HG02623 (cell line): Measurements from ENCODE around the gene HUWE1.

ENCODE experiments used
- ATAC-seq: cut with Tn5 transposase; IDR thresholded peaks from one replicate; pipeline ENCODE4 v1.9.1; 2021; ENCODE audit warnings: moderate library complexity; ENCODE audit not compliant: unreplicated experiment

Gene HUWE1

GRCh38 chrX:53621418-53621986 lies 65.0 kb downstream of the HUWE1 start:
- no peak for ATAC-seq

- ATAC-seq: no peak
Measured at GRCh38 chrX:53616946-53617345, 69.6 kb downstream of the HUWE1 start.

- no peak for ATAC-seq
Measured at GRCh38 chrX:53606456-53606855, 80.1 kb downstream of the HUWE1 start.

DNA sequence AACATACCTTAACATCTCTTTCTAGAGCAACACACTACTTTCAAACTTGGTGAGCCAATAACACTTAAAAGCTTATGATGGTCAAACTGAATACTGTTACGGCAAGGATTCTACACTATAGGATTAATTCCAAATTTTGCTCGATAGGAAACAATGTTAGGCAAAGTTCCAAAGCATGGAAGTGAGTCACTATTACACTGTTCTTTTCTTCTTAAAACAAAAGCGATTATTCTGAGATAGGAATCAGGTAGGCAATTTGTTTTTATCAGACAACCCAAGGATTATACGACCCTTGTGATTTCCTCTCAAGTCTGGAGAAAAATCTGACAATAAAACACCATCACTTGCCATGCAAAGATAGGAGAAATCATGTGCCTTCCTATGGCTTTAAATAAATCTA lies 81.5 kb downstream of the HUWE1 start:
- ATAC-seq: no peak

DNA sequence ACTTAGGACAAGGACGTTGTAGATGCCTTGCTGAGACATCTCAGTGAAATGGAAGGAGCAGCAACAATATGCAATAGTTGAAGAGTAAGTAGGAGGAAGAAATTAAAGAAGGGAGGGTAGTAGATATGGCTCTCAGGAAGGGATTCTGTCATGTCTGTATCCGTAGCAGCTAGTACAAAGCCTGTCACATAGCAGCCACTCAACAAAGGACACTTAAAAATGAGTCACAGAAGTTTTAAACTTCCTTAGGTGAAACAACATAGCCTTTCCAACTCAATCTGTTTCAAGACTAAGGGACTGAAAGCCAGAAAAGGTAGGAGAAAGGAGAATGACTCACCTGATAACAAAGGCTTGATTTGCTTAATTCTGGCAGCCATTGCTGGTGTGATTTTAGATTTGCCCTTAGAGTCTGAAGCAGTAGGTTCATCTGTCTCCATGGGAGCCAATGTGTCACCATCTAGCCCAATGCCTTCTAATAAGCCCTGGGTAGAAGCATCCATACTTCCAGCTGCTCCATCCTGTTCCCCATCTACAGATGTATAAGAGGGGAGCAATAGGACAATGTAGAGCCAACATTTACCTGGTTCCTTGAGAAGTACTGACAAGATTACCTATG lies 86.6 kb downstream of the HUWE1 start:
- ATAC-seq: no peak

DNA sequence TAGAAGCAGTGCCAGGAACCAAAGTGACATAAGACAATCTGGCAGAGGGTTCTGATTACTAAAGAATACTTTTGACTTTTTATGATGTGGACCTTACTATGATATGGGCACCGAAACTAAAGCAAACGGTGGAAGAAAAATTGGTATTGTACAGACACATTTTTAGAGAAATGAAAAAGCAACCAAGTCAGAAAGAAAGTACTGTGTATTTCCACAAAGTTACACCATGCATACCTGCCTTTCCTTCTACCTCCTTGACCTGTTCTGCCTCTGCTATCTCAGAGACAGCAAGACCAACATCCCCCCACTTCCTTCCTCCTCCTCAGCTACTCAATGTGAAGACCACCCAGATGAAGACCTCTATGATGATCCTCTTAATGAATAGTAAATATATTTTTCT lies 88.3 kb downstream of the HUWE1 start:
- ATAC-seq: no peak

- ATAC-seq: no peak
Measured at GRCh38 chrX:53595266-53595810, 91.2 kb downstream of the HUWE1 start.

GRCh38 chrX:53594354-53594753 lies 92.2 kb downstream of the HUWE1 start:
- ATAC-seq: no peak

DNA sequence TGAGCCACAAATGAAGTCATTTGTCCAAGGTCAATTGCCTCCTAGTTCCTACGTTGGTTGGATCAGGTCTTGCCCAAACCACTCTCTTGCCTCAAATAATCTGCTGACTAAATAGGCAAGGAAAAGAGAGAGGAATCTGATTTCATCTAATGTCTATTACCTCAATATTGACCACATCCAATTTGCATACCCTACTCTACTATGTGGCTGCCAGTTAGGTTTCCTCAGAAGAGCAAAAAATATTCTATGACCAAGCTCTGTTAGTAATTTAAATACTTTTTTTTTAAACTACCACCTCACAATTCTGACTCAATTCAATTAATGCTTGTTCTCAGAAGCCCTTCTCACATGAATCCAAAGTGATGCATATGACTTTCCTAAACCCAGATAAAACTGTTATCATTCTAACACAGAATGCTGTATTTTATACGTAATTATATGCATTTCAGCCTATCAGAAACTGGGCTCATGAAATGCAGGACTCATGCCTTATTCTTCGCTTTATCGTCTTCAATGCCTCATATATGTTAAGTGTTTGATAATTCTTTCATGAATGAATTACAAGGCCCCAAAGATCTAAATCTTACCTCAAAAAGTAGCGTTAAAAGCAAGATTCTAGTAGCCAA lies 98.6 kb downstream of the HUWE1 start:
- no peak for ATAC-seq

DNA sequence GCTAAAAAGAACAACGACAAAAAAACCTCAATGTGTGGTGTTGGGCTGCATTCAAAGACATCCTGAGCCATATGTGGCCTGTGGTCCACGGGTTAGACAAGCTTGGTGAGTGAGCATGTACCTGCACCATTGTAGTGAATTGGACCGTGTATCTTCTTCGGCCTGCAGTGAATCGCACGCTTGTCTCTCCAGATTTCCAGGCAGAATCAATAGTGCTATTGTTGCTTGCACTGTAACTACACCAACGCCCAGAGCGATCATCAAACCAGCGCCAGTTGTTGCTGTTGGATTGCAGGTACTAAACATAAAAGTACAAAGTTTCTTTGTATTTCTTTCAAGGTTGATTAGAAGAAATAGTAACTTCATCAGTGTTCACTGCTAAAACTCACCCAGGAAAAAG lies 101.6 kb downstream of the HUWE1 start:
- ATAC-seq: no peak

- no peak for ATAC-seq
Measured at GRCh38 chrX:53583571-53583970, 102.9 kb downstream of the HUWE1 start.

DNA sequence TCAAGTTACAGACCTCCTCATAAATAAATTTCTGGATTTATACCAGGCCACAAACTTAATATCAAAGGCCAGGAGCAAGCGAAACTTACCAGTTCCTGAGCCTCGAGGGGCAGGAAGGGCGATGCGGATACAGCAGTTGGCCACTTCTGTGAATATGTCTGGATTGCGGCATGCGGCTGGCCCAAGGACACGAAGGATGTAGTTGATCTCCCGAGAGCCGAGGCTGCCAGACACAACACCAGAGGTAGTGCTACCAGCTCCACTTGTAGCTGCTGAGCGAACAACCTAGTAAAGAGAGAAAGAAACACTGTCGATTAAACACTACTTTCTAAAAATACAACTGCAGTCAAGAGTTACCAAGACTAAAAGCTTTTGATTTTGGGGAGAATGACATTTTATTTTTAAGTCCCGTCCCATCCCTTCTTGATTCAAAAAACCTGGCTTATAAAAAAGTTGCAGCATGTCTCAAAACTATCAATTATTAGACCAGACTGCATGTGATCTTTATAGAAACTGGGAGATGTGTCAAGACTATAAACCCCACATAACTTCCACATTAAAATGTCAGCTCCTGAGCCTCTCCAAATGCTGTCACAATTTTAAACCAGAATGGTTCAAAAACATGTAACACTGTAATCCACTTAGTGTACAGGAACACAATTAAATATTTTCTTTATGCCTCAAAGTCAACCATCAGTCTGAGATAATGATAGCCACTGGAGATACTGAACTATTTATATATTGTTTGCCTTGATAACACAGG lies 105.6 kb downstream of the HUWE1 start:
- ATAC-seq: no peak

GRCh38 chrX:53571494-53571893 lies 115.0 kb downstream of the HUWE1 start:
- no peak for ATAC-seq

DNA sequence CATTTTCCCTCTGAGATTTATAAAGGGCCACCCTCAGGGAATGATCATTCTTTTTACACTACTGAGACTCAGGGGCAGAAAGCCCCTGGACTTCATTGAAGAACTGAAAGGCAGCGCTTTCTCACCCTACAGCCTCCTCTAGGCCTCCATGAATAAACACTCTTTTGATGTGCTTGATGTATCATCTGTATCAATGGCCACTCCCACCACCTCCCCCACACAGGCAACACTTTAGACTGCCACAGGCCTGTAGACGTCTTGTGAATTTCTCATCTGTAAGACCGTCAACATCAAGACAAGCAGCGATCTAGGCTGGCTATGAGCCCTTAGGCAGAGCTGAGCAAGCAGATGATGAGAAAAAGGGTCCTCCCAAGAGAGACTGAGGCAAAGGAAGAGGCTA lies 123.2 kb downstream of the HUWE1 start:
- ATAC-seq: no peak

GRCh38 chrX:53561912-53562311 lies 124.6 kb downstream of the HUWE1 start:
- no peak for ATAC-seq

DNA sequence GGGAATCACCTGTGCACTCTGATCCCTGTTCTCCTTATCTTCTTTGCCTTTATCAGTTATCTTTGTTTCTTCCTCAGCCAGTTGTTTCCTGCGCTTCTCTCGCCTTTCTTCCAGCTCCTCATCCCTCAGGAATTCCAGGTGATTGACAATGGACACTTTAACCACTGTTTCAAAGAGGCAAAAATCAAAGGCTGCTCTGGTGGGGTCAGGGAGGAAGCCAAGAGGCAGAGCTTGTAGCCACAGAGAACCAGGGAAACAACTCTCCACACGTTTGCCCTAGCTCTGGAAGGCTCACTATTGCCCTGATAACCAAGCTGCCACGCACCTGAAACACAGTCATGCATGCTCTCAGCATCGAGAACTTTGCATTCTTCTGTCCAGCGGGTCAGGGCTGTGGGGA lies 127.9 kb downstream of the HUWE1 start:
- ATAC-seq: no peak

DNA sequence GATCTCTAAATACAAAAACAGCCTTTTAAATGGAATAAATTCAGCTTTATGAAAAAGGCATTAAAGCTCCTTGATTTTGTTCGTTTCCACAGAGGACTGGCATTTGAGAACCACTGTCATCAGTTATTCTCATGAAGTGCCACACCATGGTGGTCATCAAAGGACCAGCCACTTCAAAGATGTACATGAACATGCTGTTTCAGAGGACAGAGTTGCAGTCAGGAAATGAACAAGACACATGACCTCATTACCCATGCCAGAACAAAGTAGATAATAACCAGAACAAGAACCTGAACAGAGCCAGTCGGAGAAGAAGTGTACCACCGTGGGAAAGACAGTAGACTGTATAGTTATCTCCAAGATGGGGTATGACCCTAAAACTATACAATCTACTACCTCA lies 129.7 kb downstream of the HUWE1 start:
- no peak for ATAC-seq

DNA sequence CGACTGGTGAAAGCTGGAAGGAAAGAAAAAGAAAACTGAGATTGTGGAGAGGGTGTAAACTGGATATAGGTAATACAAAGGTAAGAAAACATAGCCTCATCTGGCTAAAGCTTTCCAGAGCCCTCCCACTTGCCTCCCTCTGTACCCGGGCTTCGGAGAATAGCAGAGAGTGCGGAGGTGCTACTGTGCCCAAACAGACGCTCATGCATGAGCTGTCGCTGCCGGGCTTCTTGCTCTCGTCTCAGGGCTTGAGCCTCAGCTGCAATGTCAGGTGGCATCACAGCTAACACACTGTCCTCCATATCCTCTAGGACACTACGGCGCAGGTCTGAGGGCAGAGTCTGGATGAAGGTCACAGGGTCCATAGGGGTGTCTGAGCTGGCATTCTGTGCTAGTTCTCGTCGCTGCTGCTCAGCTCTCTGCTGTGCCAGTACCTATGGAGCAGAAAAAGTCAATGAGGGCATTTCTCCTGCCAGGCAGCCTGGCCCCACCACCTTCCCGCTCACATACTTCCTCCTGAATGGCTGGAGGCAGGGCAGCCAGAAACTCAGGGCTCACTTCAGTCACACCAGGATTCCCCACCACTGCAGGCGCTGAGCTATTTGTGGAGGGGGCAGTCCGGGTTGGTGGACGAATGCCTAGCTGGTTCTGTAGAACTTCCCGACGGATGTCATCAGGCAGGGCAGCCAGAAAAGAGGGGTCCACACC lies 135.6 kb downstream of the HUWE1 start:
- no peak for ATAC-seq

DNA sequence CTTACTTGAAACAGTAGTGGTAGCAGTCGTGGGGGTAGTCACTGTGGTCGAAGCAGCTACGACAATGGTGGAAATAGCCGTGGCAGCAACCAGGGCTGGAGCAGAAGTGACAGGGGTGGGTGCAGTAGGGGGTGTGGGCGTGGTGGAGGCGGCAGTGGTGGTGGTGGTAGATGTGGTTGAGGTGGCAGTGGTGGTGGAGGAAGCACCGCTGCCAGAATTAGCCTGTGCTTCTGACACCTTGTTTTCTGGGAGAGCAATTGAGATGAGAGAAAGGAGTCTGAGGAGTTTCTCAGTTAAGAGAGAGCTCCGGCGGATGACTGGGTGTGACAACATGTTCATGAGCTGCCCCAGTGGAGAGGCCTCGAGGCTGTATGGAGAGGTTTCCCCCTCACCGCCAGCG lies 138.9 kb downstream of the HUWE1 start:
- no peak for ATAC-seq

GRCh38 chrX:53544936-53545335 lies 141.6 kb downstream of the HUWE1 start:
- ATAC-seq: no peak

- no peak for ATAC-seq
Measured at GRCh38 chrX:53538781-53539180, 147.7 kb downstream of the HUWE1 start.
